Subcutaneous abdominal adipose tissue (tissue), 5 donors: ENCODE data around the gene ARID3A.

Experiments
- H3K27ac ChIP-seq: one replicate; pipeline ENCODE4 v1.7.0; 2013; ENCODE audit warnings: low read depth, mild to moderate bottlenecking, inconsistent platforms, low read length, moderate library complexity
- H3K27me3 ChIP-seq, 5 donors: one replicate each; pipeline ENCODE4 v1.7.0; 2013; ENCODE audit warnings: low read length in 5 of 5, inconsistent platforms in 1 of 5; ENCODE audit not compliant: control insufficient read depth in 5 of 5, insufficient read depth in 4 of 5
- H3K36me3 ChIP-seq, 5 donors: one replicate each; pipeline ENCODE4 v1.7.0; 2013; ENCODE audit warnings: low read length in 5 of 5; ENCODE audit not compliant: control insufficient read depth in 5 of 5, insufficient read depth in 5 of 5
- H3K4me1 ChIP-seq, 5 donors: one replicate each; pipeline ENCODE4 v1.7.0; 2013; ENCODE audit warnings: low read length in 5 of 5, mild to moderate bottlenecking in 3 of 5, moderate library complexity in 1 of 5; ENCODE audit not compliant: control insufficient read depth in 5 of 5, insufficient read depth in 5 of 5
- H3K4me3 ChIP-seq, 5 donors: one replicate each; pipeline ENCODE4 v1.7.0; 2013; ENCODE audit warnings: low read length in 5 of 5, low read depth in 1 of 5
- H3K9ac ChIP-seq, 5 donors: one replicate each; pipeline ENCODE4 v1.7.0; 2013; ENCODE audit warnings: low read length in 5 of 5, mild to moderate bottlenecking in 4 of 5, moderate library complexity in 3 of 5
- H3K9me3 ChIP-seq, 5 donors: one replicate each; pipeline ENCODE4 v1.7.0; 2013; ENCODE audit warnings: low read length in 5 of 5; ENCODE audit not compliant: control insufficient read depth in 5 of 5
- donor health status: healthy.
- donor health status: healthy.
- donor health status: healthy.
- donor health status: healthy.
- donor health status: healthy.

The ARID3A gene

DNA sequence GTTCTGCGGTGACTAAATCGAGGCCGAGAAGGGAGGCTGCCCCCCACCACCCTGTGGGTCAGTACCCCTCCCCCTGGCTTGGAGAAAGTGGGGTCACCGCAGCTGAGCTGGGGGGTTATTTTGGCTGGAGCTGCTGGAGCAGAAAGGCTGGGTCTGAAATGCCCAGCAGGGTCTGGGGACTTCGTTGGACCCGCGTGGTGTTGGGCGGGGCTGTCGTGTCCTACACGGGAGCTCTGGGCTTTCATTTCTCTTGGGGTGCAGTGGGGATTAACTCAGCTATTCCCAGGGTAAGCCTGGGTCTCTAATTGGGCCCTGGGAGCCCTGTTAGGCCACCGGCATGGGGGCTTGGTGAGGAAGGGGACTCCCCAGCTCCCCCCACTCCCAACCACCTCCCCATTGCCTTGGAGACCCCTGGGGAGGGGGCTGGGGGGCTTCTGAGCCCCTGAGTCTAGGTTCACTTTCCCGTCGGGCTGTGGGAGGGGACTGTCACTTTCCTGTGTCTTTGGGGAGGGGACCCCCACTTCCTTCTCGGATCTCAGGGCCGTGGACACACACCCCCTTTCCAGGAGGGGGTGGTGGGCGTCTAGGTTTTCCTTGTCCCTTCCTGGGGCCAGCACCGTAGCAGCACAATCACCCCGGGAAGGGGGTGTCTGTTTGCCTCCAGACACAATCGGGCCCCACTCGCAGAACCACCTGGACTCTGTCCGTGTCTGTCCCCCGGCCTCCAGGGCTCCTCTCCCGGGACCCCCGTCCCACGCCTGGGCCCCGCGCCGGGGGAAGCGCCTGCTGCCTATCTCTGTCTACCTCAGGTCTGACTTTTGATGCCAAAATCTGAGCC lies 48.1 kb downstream of the ARID3A start:
- no peaks in the 10 kb centered on the region for H3K4me1 ChIP-seq
- H3K36me3 ChIP-seq = peaks cover 0 to 34% (median 20%) of the 10 kb centered on the region in 5 donors
- H3K9me3 ChIP-seq = peaks cover 0 to 8% (median 6%) of the 10 kb centered on the region in 5 donors
- no peak overlapping the region for H3K9ac ChIP-seq
- no peak overlapping the region for H3K27ac ChIP-seq
- H3K27me3 ChIP-seq = no peaks in the 10 kb centered on the region
- H3K4me3 ChIP-seq = no peak overlapping the region

DNA sequence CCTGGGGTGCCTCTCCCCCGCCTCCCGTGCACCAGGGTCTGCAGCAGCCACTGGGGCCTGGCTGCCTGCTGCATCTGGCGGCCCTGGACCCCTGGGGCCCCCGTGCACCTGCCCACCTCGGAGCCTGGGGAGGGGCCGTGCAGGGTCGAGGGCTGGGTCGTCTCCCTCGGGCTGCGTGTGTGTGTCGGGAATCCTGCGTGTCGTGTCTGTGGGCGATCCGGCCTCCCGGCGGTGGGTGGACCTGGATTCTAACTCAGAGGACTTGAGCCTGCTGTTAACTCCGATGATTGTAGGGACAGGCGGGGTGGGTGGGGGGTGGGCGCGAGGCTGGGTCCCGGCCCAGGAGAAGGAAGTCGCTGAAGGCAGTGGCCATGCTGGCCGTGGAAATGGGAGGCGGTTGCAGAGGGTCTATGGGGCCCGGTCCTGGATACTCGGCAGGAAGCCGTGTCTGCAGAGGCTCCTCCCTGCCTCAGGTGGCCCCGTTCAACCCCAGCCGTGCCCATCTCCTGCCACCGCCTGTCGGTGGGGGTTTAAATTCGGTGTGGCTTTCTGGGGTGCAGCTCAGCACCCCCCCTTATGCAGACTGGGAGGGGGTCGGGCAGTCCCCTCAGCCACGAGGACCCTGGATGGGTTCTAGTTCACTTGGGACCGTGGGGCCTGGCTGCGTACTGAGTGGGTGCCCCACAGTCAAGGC lies 48.9 kb downstream of the ARID3A start:
- Histone ChIP-seq H3K27me3 (peaks cover 0 to 3% (median 0%) of the 10 kb centered on the region in 5 donors), H3K4me3 (no peak overlapping the region), H3K9me3 (peaks cover 0 to 8% (median 6%) of the 10 kb centered on the region in 5 donors), H3K27ac (no peak overlapping the region), H3K9ac (no peak overlapping the region), H3K4me1 (no peaks in the 10 kb centered on the region), H3K36me3 (peaks cover 0 to 30% (median 17%) of the 10 kb centered on the region in 5 donors)

DNA sequence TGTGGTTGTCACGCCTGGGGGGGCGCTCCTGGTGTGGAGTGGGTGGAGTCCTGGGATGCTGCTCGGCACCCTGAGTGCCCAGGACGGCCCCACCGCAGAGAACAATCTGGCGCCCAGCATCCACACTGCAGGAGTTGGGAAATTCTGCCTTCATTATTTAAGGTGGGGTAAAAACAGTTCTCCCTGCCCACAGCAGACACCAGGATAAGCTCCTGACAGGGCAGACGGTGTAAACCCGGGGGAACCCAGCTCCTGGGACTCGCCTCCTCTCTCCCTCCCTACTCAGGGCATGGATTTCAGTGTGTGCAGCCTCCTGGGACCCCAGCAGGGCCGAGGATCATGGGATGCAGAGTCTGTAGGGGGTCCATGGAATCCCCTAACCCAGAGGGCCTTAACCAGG lies 50.6 kb downstream of the ARID3A start:
- H3K36me3 ChIP-seq = peaks cover 0 to 13% (median 4%) of the 10 kb centered on the region in 5 donors

DNA sequence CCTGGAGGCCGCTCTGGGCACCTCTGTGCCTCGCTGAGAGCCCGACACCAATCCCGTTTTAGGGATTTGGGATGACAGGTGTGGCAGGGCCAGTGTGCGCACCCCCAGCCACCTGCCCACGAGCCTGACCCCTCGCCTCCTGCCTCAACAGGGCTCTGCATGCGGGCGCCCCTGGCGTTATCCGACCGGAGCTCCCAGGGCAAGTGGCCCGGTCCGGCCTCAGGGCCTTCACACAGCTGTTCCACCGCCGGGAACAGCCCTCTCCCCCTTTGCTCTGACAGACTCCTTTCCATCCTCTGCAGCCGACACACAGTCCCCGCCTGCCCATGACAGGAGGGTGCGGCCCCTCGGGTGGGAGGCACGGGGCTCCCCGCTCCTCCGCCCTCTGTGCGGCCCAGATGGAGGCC lies 51.2 kb downstream of the ARID3A start:
- Histone ChIP-seq H3K36me3 (peaks cover 0 to 8% (median 0%) of the 10 kb centered on the region in 5 donors), H3K27me3 (peaks cover 0 to 3% (median 0%) of the 10 kb centered on the region in 5 donors), H3K9ac (no peak overlapping the region), H3K27ac (no peak overlapping the region), H3K4me1 (peaks cover 0 to 9% (median 8%) of the 10 kb centered on the region in 5 donors), H3K4me3 (no peak overlapping the region), H3K9me3 (no peaks in the 10 kb centered on the region)

More for the DNA sequence above, 50.6 kb downstream of the ARID3A start:
- Histone ChIP-seq H3K4me1 (peaks cover 0 to 9% (median 8%) of the 10 kb centered on the region in 5 donors), H3K4me3 (no peak overlapping the region), H3K27me3 (peaks cover 0 to 3% (median 0%) of the 10 kb centered on the region in 5 donors), H3K9me3 (no peaks in the 10 kb centered on the region), H3K27ac (no peak overlapping the region), H3K9ac (no peak overlapping the region)

DNA sequence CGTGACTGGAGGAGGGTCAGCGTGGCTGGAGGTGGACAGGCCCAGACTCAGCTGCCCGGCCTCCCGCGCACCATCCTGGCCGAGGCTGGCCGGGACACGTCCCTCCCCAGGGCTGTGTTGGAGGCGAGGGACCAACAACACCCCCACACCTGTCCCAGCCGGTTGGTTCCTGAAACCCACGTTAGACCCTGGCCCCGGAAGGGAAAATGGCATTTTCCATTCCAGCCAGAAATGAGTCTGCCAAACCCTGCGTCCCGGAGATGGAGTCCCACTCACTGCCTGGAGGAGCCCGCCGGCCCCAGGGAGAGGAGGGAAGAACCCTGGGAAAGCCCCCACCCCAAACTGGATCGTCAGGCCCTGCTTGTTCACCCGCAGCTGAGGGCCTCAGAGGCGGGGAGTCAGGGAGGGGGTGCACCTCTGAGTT lies 53.5 kb downstream of the ARID3A start:
- no peaks in the 10 kb centered on the region for H3K36me3 ChIP-seq
- H3K27ac ChIP-seq = no peak overlapping the region
- peaks cover 0 to 3% (median 0%) of the 10 kb centered on the region in 5 donors for H3K27me3 ChIP-seq
- H3K4me1 ChIP-seq = peaks cover 0 to 25% (median 22%) of the 10 kb centered on the region in 5 donors
- H3K9me3 ChIP-seq = no peaks in the 10 kb centered on the region
- no peak overlapping the region for H3K4me3 ChIP-seq
- H3K9ac ChIP-seq = no peak overlapping the region

DNA sequence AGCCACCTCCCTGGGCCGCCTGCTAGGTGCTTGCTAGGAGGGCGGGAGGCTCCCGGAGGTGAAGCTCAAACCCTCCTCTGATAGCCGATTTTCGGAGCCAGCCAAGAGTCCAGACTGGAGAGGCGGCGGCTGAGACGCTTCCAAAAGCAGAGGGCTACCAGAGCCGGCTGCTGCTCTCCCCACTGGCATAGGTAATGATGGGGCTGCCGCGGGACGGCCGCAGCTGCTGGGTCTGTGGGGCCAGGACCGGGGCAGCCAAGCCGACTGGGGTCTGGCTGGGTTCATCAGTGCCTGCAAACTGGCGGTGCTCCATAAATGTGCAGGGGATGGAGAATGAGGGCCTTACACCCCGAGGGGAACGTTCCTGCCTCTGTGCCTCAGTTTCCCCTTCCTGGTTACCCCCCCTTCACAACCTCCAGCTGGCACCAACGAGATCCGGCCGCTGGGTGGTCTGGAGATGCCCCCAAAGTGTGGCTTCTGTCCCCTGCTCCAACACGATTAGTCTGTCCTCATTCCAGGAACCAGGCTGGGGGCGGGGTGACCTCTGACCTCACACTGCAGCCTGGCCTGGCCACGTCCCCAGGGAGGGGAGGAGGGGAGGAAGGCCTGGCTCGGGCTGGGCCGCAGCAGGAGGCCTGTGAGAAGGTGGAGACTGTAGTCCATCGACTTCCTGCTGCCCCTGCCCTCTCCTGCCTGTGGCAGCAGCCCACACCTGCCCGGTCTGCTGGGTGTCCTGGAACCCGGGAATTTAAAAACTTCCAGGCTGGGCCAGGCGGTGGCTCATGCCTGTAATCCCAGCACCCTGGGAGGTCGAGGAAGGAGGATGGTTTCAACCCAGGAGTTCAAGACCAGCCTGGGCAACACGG lies 54.5 kb downstream of the ARID3A start:
- peaks cover 0 to 3% (median 0%) of the 10 kb centered on the region in 5 donors for H3K27me3 ChIP-seq
- no peaks in the 10 kb centered on the region for H3K9me3 ChIP-seq
- H3K4me1 ChIP-seq = peaks cover 0 to 35% (median 32%) of the 10 kb centered on the region in 5 donors
- H3K9ac ChIP-seq = peak overlapping the region in 2 of 5 donors; percentile 13 to 66
- H3K4me3 ChIP-seq = no peak overlapping the region
- H3K36me3 ChIP-seq = no peaks in the 10 kb centered on the region
- H3K27ac ChIP-seq = no peak overlapping the region

DNA sequence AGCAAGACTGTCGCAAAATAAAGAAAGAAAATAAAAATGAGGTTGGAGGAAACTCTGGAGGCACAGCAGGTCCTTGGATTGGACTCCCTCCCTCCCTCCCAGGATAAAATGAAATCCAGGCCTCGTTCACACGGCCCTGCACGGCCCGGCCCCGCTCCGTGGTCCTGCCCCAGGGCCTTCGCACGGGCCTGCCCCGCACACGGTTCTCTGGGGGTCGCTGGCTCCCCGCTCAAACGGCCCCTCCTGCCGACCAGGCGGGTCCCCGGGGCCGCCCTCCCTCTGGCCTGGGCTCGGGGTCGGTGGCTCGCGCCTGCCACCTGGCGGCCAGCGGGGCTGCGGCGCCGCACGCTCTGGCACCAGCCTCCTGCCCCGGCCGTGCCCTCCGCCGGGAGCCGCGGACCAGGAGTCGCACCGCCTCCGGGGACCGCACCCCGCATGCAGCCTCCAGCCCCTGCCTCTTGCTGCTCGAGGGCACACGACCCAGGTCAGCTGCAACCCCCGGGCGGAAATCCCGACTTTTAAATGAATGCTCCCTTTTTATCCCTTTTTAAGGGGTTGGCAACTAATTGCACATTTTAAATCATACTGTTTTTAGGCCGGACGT lies 56.8 kb downstream of the ARID3A start:
- no peaks in the 10 kb centered on the region for H3K9me3 ChIP-seq
- peaks cover 0 to 35% (median 33%) of the 10 kb centered on the region in 5 donors for H3K4me1 ChIP-seq
- peak overlapping the region in 4 of 5 donors; percentile 36 to 52 (median 42) for H3K4me3 ChIP-seq
- H3K36me3 ChIP-seq = peaks cover 0 to 20% (median 10%) of the 10 kb centered on the region in 5 donors
- H3K9ac ChIP-seq = no peak overlapping the region
- H3K27ac ChIP-seq = no peak overlapping the region
- peaks cover 0 to 3% (median 0%) of the 10 kb centered on the region in 5 donors for H3K27me3 ChIP-seq

DNA sequence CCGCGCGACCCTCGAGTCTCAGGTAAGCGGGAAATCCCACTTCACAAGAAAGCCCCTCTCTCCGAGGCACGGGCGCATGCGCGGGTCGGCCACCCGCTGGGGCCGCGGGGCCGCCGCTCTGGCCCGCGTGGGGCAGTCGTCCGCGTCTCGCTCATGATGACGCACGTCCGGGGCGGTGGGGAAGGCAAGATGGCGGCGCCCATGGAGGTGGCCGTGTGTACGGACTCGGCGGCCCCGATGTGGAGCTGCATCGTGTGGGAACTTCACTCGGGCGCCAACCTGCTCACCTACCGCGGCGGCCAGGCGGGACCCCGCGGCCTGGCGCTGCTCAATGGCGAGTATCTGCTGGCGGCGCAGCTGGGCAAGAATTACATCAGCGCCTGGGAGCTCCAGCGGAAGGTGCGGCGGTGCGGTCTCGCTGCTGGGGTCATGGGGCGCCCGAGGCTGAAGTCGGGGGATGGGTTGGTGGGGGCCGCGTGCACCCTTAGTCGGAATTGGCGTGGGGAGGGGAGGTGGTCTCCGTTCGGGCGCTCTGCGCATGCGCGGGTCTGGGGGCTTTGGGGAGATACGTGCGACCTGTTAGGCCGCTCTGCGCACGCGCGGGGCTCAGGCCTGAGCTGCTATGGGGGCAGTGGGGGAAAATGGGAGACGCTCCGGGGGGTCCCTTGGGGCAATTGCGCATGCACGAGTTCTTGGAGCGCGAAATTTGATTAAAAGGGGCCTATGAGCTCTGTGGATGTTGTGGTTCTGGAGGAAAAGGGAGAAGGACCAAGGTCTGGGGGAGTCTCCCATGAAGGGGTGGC lies 58.5 kb downstream of the ARID3A start, which contains the start of gene WDR18:
WDR18 (plus strand) TSS at position 181 of the 803 bp plus-strand sequence; CDS start at position 190, 9 bp downstream.
- peak within 1 kb of the TSS; percentile 76 for H3K27ac ChIP-seq
- peaks cover 0 to under 1% (median 0%) of the 10 kb centered on the region in 5 donors for H3K27me3 ChIP-seq
- H3K4me3 ChIP-seq = peak within 1 kb of the TSS; percentile 70 to 97 (median 94)
- H3K9me3 ChIP-seq = no peaks in the 10 kb centered on the region
- H3K36me3 ChIP-seq = peaks cover 0 to 32% (median 16%) of the 10 kb centered on the region in 5 donors
- peaks cover 0 to 35% (median 33%) of the 10 kb centered on the region in 5 donors for H3K4me1 ChIP-seq
- peak within 1 kb of the TSS in 4 of 5 donors; percentile 78 to 91 (median 87) for H3K9ac ChIP-seq
